ENCODE measurements around the gene ZBTB20.

- TF ChIP-seq POLR2A (IDR thresholded peaks at IDR 0.05): no peak
- no peak for TF ChIP-seq CTCF (IDR thresholded peaks at IDR 0.05)
Observed at GRCh38 chr3:115187149-115187757, 40.2 kb upstream of the ZBTB20 start.
